Measurements from ENCODE around the gene SLC15A5.

Gene SLC15A5

DNA sequence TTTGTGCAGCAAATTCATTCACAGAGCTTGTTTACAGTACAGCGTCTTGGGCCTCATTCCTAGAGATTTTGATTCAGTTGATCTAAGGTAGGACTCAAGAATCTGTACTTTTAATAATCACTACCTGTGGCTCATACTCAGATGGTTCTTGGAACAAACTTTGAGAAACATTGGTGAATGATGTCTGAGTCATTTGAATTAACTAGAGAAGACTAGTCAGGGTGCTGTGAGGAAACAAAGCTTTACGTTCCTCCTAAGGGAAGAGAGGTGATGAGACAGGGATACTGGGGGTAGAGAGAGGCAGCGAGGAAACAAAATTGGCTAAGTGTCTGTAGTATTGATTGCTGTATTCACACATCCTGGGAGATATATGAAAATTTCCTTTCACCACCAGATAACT lies 109.4 kb downstream of the SLC15A5 start:
- H3K4me3 ChIP-seq (ENCODE audit: low read length): no peak overlapping the region
- H2AFZ ChIP-seq (ENCODE audit: low read length): no peak overlapping the region
- no peaks in the 10 kb centered on the region for H3K36me3 ChIP-seq (replicated peaks; ENCODE audit: insufficient read depth, low read length)
- TF ChIP-seq EZH2phosphoT487 (IDR thresholded peaks at IDR 0.05; ENCODE audit: low read length): no peak
- TF ChIP-seq, protein P1, sequence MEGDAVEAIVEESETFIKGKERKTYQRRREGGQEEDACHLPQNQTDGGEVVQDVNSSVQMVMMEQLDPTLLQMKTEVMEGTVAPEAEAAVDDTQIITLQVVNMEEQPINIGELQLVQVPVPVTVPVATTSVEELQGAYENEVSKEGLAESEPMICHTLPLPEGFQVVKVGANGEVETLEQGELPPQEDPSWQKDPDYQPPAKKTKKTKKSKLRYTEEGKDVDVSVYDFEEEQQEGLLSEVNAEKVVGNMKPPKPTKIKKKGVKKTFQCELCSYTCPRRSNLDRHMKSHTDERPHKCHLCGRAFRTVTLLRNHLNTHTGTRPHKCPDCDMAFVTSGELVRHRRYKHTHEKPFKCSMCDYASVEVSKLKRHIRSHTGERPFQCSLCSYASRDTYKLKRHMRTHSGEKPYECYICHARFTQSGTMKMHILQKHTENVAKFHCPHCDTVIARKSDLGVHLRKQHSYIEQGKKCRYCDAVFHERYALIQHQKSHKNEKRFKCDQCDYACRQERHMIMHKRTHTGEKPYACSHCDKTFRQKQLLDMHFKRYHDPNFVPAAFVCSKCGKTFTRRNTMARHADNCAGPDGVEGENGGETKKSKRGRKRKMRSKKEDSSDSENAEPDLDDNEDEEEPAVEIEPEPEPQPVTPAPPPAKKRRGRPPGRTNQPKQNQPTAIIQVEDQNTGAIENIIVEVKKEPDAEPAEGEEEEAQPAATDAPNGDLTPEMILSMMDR (IDR thresholded peaks at IDR 0.05; ENCODE audit: low read length): no peak
- TF ChIP-seq EZH2 (optimal IDR thresholded peaks at IDR 0.05; ENCODE audit: low read depth, low read length): no peak
- H3K27me3 ChIP-seq (replicated peaks; ENCODE audit: insufficient read depth, low read length): no peaks in the 10 kb centered on the region
- H3K79me2 ChIP-seq (ENCODE audit: low read length): no peaks in the 10 kb centered on the region
- no peaks in the 10 kb centered on the region for H3K4me1 ChIP-seq (ENCODE audit: low read length)
- no peaks in the 10 kb centered on the region for H4K20me1 ChIP-seq (ENCODE audit: insufficient read depth, low read length)
- H3K9me3 ChIP-seq (replicated peaks; ENCODE audit: insufficient read depth, low read length): no peaks in the 10 kb centered on the region
- H3K27ac ChIP-seq (ENCODE audit: low read length): no peak overlapping the region
- H3K9ac ChIP-seq (ENCODE audit: low read length): no peak overlapping the region
- no peak for DNase-seq
- no peak overlapping the region for H3K4me2 ChIP-seq (ENCODE audit: low read depth, low read length)
- H3F3A ChIP-seq (ENCODE audit: insufficient read depth, low read length): no peaks in the 10 kb centered on the region
- no peaks in the 10 kb centered on the region for H3K9me2 ChIP-seq (replicated peaks; ENCODE audit: insufficient read depth, low read length)

DNA sequence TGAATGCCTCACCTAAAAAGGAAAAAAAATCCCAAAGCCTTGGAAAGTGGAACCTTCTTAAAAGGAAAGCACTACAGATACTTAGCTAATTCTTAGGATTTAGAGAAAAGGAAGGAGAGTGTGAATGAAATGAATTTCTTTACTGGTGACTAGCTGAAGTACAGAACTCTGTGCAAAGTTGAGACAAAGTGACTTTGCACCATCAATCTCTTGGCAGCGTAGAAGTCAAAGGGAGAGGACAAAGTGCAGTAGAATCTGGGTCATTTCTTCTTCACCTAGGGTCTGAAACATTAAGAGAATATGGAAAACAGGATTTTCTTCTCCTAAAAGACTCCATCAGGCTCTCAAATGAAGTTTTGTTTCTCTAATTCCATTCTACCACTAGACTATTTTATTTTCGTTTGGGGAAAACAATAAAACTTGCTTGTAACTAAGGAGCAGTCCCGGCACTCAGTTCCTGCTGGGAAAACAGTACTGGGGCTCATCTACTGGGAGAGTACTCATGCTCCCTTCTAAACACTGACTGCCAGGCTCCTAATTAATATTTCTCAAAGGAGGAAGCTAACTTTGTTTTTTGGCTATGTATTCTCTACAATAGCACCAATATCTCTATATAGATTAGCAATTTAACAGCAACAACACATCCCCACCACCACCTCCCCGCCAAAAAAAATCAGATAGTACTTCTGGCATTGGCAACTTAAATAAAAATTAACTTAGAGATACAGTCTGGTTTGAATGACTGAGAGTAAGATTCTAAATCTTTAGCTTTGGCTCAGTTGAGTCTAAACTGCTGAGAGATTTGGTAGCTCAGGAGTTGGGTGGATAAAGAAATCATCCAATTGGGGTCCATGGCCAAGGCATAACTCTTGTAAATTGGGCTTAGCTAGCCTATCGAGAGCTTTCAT lies 110.7 kb downstream of the SLC15A5 start:
- TF ChIP-seq EZH2phosphoT487 (IDR thresholded peaks at IDR 0.05; ENCODE audit: low read length) (no peak), EZH2 (optimal IDR thresholded peaks at IDR 0.05; ENCODE audit: low read depth, low read length) (no peak)
- TF ChIP-seq, protein P1 (IDR thresholded peaks at IDR 0.05; ENCODE audit: low read length): no peak

DNA sequence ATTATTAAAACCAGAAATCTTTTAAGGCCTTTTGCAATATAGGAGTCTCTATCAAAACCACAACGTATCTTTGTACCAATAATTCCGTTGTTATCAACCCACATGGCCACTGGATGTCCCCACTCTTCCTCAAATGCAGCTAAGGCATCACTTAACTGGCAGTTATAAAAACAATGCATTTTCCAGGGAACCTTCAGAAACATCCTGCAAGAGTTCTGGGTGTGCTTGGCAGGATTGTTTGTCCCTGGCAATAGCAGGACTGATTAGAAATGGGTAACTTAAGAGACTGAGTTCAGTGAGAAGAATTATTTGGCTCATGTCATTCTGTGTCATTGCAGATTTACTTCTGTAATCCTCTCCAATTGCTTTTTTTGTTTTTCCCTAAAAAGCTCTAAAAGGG lies 112.0 kb downstream of the SLC15A5 start:
- peak; percentile 35 for DNase-seq
- H3K27me3 ChIP-seq (replicated peaks; ENCODE audit: insufficient read depth, low read length): no peaks in the 10 kb centered on the region

More for the DNA sequence above, 110.7 kb downstream of the SLC15A5 start:
- H3K9me2 ChIP-seq (replicated peaks; ENCODE audit: insufficient read depth, low read length): no peaks in the 10 kb centered on the region
- H3K27me3 ChIP-seq (replicated peaks; ENCODE audit: insufficient read depth, low read length): no peaks in the 10 kb centered on the region
- no peak overlapping the region for H3K27ac ChIP-seq (ENCODE audit: low read length)
- no peaks in the 10 kb centered on the region for H3K79me2 ChIP-seq (ENCODE audit: low read length)
- no peak overlapping the region for H3K4me2 ChIP-seq (ENCODE audit: low read depth, low read length)
- no peaks in the 10 kb centered on the region for H3K4me1 ChIP-seq (ENCODE audit: low read length)
- DNase-seq: no peak
- H3K36me3 ChIP-seq (replicated peaks; ENCODE audit: insufficient read depth, low read length): no peaks in the 10 kb centered on the region
- no peak overlapping the region for H3K9ac ChIP-seq (ENCODE audit: low read length)
- H2AFZ ChIP-seq (ENCODE audit: low read length): no peak overlapping the region
- H3K9me3 ChIP-seq (replicated peaks; ENCODE audit: insufficient read depth, low read length): no peaks in the 10 kb centered on the region
- no peaks in the 10 kb centered on the region for H4K20me1 ChIP-seq (ENCODE audit: insufficient read depth, low read length)
- H3K4me3 ChIP-seq (ENCODE audit: low read length): no peak overlapping the region
- no peaks in the 10 kb centered on the region for H3F3A ChIP-seq (ENCODE audit: insufficient read depth, low read length)

More for the DNA sequence above, 112.0 kb downstream of the SLC15A5 start:
- H3K9me2 ChIP-seq (replicated peaks; ENCODE audit: insufficient read depth, low read length): no peaks in the 10 kb centered on the region
- no peaks in the 10 kb centered on the region for H3F3A ChIP-seq (ENCODE audit: insufficient read depth, low read length)
- H3K4me1 ChIP-seq (ENCODE audit: low read length): no peaks in the 10 kb centered on the region
- no peak overlapping the region for H3K4me2 ChIP-seq (ENCODE audit: low read depth, low read length)
- H2AFZ ChIP-seq (ENCODE audit: low read length): no peak overlapping the region
- no peaks in the 10 kb centered on the region for H3K79me2 ChIP-seq (ENCODE audit: low read length)
- H3K36me3 ChIP-seq (replicated peaks; ENCODE audit: insufficient read depth, low read length): no peaks in the 10 kb centered on the region
- TF ChIP-seq EZH2 (optimal IDR thresholded peaks at IDR 0.05; ENCODE audit: low read depth, low read length): no peak
- TF ChIP-seq, protein P1 (IDR thresholded peaks at IDR 0.05; ENCODE audit: low read length): peak; percentile 49
- no peaks in the 10 kb centered on the region for H4K20me1 ChIP-seq (ENCODE audit: insufficient read depth, low read length)
- no peaks in the 10 kb centered on the region for H3K9me3 ChIP-seq (replicated peaks; ENCODE audit: insufficient read depth, low read length)
- no peak overlapping the region for H3K27ac ChIP-seq (ENCODE audit: low read length)
- H3K9ac ChIP-seq (ENCODE audit: low read length): no peak overlapping the region
- no peak overlapping the region for H3K4me3 ChIP-seq (ENCODE audit: low read length)

Data from MM.1S (cell line).